D721Med (cell line): ENCODE results near the gene MEPCE.

Source experiments
- DNase-seq: peaks from one replicate; pipeline ENCODE4 v3.0.0; 2011; ENCODE audit warnings: low spot score; ENCODE audit not compliant: insufficient read length
- FAIRE-seq: peaks from 2 replicates; lab custom pipeline; 2011; peaks lifted over from hg19 to GRCh38; lab: Jason Lieb, UNC
- CTCF ChIP-seq: IDR thresholded peaks from 2 replicates; pipeline ENCODE4 v1.5.1; 2012; ENCODE audit warnings: mild to moderate bottlenecking, control low read depth; ENCODE audit not compliant: insufficient read depth; ENCODE audit errors: missing control alignments

The MEPCE gene

DNA sequence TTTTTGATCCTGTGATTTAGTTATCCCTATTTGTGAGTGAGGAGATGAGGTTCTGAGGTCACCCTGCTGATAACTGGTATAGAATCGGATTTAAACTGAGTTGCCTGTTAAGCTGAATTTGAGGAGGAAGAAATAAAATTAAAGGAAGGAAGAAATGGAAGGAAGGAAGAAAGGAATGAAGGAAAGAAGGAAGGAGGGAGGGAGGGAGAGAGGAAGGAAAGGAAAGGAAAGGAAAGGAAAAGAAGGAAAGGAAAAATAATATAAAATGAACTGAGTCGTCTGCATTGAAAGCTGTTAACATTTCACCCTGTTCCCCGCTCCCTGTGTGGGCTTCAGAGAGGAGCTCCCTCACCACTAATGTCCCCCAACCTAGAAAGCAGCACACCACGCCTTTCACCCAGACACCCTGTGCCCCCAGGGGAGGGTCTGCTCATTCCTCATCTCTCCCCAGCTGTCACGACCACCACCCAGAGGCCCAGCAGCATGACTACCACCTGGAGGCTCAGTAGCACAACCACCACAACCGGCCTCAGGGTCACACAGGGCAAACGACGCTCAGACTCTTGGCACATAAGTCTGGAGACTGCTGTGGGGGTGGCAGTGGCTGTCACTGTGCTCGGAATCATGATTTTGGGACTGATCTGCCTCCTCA is 40.1 kb upstream of the MEPCE start:
- FAIRE-seq (no peak), DNase-seq (no peak)
- no peak for TF ChIP-seq CTCF

GRCh38 chr7:100390286-100391009 is 39.2 kb upstream of the MEPCE start:
- no peak for TF ChIP-seq CTCF
- FAIRE-seq (no peak), DNase-seq (no peak)

- FAIRE-seq (no peak), DNase-seq (no peak)
- TF ChIP-seq CTCF: no peak
Observed at GRCh38 chr7:100393233-100393905, 36.3 kb upstream of the MEPCE start.

DNA sequence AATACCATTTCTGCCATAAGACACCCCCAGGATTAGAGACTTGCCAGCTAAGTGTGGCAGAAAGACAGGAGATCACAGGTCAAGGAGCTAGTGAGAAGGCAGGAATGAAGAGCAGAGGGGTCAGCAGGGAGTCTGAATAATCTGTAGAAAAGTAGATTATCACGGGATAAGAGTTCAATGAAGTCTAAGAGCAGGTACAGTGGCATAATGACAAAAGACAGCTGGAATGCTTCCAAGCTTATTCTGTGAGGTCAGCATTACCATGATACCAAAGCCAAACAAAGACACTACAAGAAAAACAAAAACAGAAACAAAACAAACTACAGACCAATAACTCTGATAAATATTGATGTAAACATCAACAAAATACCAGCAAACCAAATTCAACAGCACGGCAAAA is 35.6 kb upstream of the MEPCE start:
- DNase-seq (peak; percentile 43), FAIRE-seq (peak; percentile 67)
- TF ChIP-seq CTCF: no peak

GRCh38 chr7:100396421-100396982 is 33.1 kb upstream of the MEPCE start:
- DNase-seq: no peak
- FAIRE-seq: no peak
- TF ChIP-seq CTCF: no peak

DNA sequence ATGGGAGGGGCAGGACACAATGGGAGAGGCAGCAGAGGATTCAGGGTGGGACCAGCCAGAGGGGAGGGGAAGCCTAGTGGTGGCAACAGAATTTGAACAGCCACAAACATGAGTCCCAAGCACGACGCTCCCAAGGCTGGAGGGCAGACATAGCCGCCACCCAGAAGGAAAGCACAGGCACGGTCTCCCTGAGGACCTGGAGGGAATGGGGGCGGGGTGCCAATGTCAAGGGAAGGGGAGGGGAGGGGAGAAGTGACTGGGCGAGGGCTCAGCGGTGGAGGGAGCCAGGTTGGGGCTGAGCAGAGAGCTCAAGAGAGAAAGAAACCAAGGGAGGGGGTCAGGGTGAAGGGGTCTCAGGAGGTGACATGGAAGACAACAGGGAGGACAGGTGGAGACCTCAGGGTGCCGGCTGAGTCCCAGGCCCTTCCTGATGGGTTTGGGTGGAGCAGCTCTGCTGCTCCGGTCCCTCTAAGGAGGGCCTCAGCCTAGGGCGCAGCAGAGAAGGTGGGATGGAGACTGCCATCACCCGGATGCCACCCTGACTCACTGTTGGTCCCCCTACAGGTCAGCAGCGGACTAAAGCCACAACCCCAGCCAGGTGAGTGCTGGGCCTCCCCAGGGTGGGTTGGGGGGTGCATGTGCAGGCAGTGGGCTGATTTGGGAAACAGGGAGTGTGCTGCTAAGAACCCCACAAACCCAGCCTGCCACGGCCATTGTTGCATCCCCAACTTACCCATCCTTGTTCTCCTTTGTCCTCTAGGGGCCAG is 32.1 kb upstream of the MEPCE start:
- no peak for FAIRE-seq
- TF ChIP-seq CTCF: no peak

More for the DNA sequence above, 32.1 kb upstream of the MEPCE start:
- DNase-seq: no peak
